Endothelial cell of umbilical vein (primary cell): ENCODE results near the gene KCNC4. TPM values are rescaled to one million over a fixed set of nuclear protein-coding genes. Genes with fewer than 3 reads are reported as not detected.

Experiments
- BruUV-seq: library from RNA; stranded (reverse); fragments of 400-500 nt; replicated peaks from 2 replicates; lab custom pipeline; 2021; lab: Mats Ljungman, UMichigan
- CTCF ChIA-PET: fragments of 300-600, 350-600 bp; sonication (Branson Sonifier 250); formaldehyde crosslinking; loops from one replicate; lab custom pipeline; 2021; ENCODE audit warnings: antibody characterized with exemption, inconsistent platforms; lab: Charles Lee
- POLR2A ChIA-PET: fragments of 300-600, 350-600 bp; sonication (Branson Sonifier 250); formaldehyde crosslinking; loops from one replicate; lab custom pipeline; 2021; ENCODE audit warnings: antibody characterized with exemption, inconsistent platforms; lab: Charles Lee
- DNase-seq: peaks from one replicate; pipeline ENCODE4 v3.0.0-alpha.2; 2011; ENCODE audit warnings: low read depth, low spot score
- FAIRE-seq: peaks from 2 replicates; lab custom pipeline; 2011; peaks lifted over from hg19 to GRCh38; lab: Jason Lieb, UNC
- H2AFZ ChIP-seq: 2 replicates; pipeline ENCODE4 v1.6.0; 2012; ENCODE audit warnings: low read depth, low read length, control low read depth, inconsistent platforms
- H3K27ac ChIP-seq: 2 replicates; pipeline ENCODE4 v1.5.1; 2011; ENCODE audit warnings: low read depth, mild to moderate bottlenecking, control low read depth, low read length, moderate library complexity; ENCODE audit not compliant: insufficient read depth
- H3K27me3 ChIP-seq, 2 experiments: 2 replicates each; pipeline versions ENCODE4 v1.6.0 to v1.6.1; 2011; ENCODE audit warnings: low read length in 2 of 2, mixed read lengths in 1 of 2; ENCODE audit not compliant: control insufficient read depth in 2 of 2, insufficient read depth in 2 of 2
- H3K36me3 ChIP-seq, 2 experiments: 2 replicates in 1 of 2; 3 replicates in 1 of 2; pipeline ENCODE4 v1.5.1; 2011; ENCODE audit warnings: low read length in 2 of 2, mild to moderate bottlenecking in 1 of 2, moderate library complexity in 1 of 2; ENCODE audit not compliant: control insufficient read depth in 2 of 2, insufficient read depth in 2 of 2; ENCODE audit errors: extremely low read depth in 1 of 2
- H3K4me1 ChIP-seq: 3 replicates; pipeline ENCODE4 v1.5.1; 2011; ENCODE audit warnings: mild to moderate bottlenecking, low read length; ENCODE audit not compliant: control insufficient read depth, insufficient read depth; ENCODE audit errors: extremely low read depth
- H3K4me2 ChIP-seq: 2 replicates; pipeline ENCODE4 v1.6.1; 2011; ENCODE audit warnings: low read length, control low read depth, mixed read lengths; ENCODE audit not compliant: insufficient read depth
- H3K4me3 ChIP-seq, 3 experiments: fragments of 200-600 bp in 1 of 3; sonication (generic), shearing (Covaris generic) in 1 of 3; replicated peaks in 1 of 3; 2 replicates each; pipeline ENCODE4 v1.5.1; 2011 to 2016; ENCODE audit warnings: control low read depth in 3 of 3, low read length in 3 of 3, mild to moderate bottlenecking in 2 of 3, inconsistent platforms in 1 of 3, low read depth in 1 of 3, moderate library complexity in 1 of 3; ENCODE audit not compliant: insufficient read depth in 1 of 3
- H3K79me2 ChIP-seq: 2 replicates; pipeline ENCODE4 v1.6.0; 2012; ENCODE audit warnings: low read length, inconsistent platforms; ENCODE audit not compliant: control insufficient read depth, insufficient read depth
- H3K9ac ChIP-seq: replicated peaks from 2 replicates; pipeline ENCODE3; 2011; ENCODE audit warnings: low read length, control low read depth; ENCODE audit not compliant: insufficient read depth; ENCODE audit errors: extremely low read depth
- H3K9me1 ChIP-seq: replicated peaks from 3 replicates; pipeline ENCODE4 v1.6.0; 2011; ENCODE audit warnings: mild to moderate bottlenecking, low read length; ENCODE audit not compliant: control insufficient read depth, insufficient read depth; ENCODE audit errors: extremely low read depth
- H3K9me3 ChIP-seq: replicated peaks from 2 replicates; pipeline ENCODE4 v1.5.1; 2012; ENCODE audit warnings: low read length, inconsistent platforms; ENCODE audit not compliant: control insufficient read depth, insufficient read depth
- H4K20me1 ChIP-seq: replicated peaks from 2 replicates; pipeline ENCODE3; 2011; ENCODE audit warnings: mild to moderate bottlenecking, low read length; ENCODE audit not compliant: control insufficient read depth, insufficient read depth; ENCODE audit errors: extremely low read depth
- CTCF ChIP-seq, 2 donors: IDR thresholded peaks; 1 replicate in 1 of 2; 2 replicates in 1 of 2; pipeline ENCODE4 v1.5.1; 2011; ENCODE audit warnings: low read length in 2 of 2, mild to moderate bottlenecking in 2 of 2, moderate library complexity in 2 of 2, control low read depth in 1 of 2, inconsistent platforms in 1 of 2, low read depth in 1 of 2; ENCODE audit not compliant: insufficient read depth in 1 of 2; ENCODE audit errors: extremely low read depth in 1 of 2
- EZH2 ChIP-seq: IDR thresholded peaks from 2 replicates; pipeline ENCODE4 v1.6.1; 2012; ENCODE audit warnings: borderline replicate concordance, low read depth, mild to moderate bottlenecking, moderate library complexity, low read length, inconsistent platforms; ENCODE audit not compliant: severe bottlenecking
- FOS ChIP-seq: IDR thresholded peaks from 2 replicates; pipeline ENCODE4 v1.6.1; 2011; ENCODE audit warnings: mild to moderate bottlenecking, low read length, moderate library complexity, borderline replicate concordance; ENCODE audit not compliant: insufficient read depth
- GATA2 ChIP-seq: IDR thresholded peaks from 2 replicates; pipeline ENCODE4 v1.7.0; 2011; ENCODE audit warnings: low read depth, mild to moderate bottlenecking, moderate library complexity, mixed read lengths, low read length; ENCODE audit not compliant: insufficient read length, insufficient read depth
- JUN ChIP-seq: IDR thresholded peaks from 2 replicates; pipeline ENCODE4 v1.6.1; 2011; ENCODE audit warnings: borderline replicate concordance, low read depth; ENCODE audit not compliant: insufficient read length, insufficient read depth
- MAX ChIP-seq: IDR thresholded peaks from 2 replicates; pipeline ENCODE4 v1.6.1; 2011; ENCODE audit not compliant: insufficient read depth, insufficient read length
- MYC ChIP-seq: IDR thresholded peaks from one replicate; pipeline ENCODE4 v1.6.1; 2011; ENCODE audit warnings: mild to moderate bottlenecking, low read depth, low read length
- POLR2A ChIP-seq: IDR thresholded peaks from 2 replicates; pipeline ENCODE4 v1.6.1; 2012; ENCODE audit warnings: low read depth, mild to moderate bottlenecking, control low read depth, low read length
- POLR2AphosphoS5 ChIP-seq: IDR thresholded peaks from 2 replicates; pipeline ENCODE4 v1.6.1; 2012; ENCODE audit warnings: low read depth, mild to moderate bottlenecking, control low read depth, low read length, moderate library complexity; ENCODE audit not compliant: insufficient read depth
- dilution Hi-C: fragments of 300-500 bp; cut with MboI; formaldehyde crosslinking; loops from one replicate; pipeline ENCODE4 v1.15.0; 2019; ENCODE audit warnings: low sequenced_read_pairs; ENCODE audit not compliant: extremely low pct_ligation_motif_present
- intact Hi-C: fragments of 100-400 bp; cut with micrococcal nuclease; formaldehyde crosslinking; loops from one replicate; pipeline ENCODE4 v1.10.0; 2022
- polyA plus RNA-seq, 4 experiments: library from polyadenylated mRNA; depleted of rRNA in 3 of 4; stranded (reverse) in 3 of 4; unstranded in 1 of 4; fragments of >200 nt; gene quantifications; 2 replicates each; pipeline versions ENCODE4 v1.2.1 to v1.2.3, GENCODE V29; 2011 to 2012; ENCODE audit warnings: missing spikeins in 1 of 4
- total RNA-seq: library from RNA; stranded (reverse); gene quantifications from 2 replicates; pipeline ENCODE4 v1.2.3, GENCODE V29; 2021

The KCNC4 gene
- total and polyA plus RNA-seq, 2 donors (not counting 3 experiments of a cell fraction or from before 2014, with no cell fraction given), result 6.7 to 22.5 TPM

GRCh38 chr1:110186558-110186957, 23.6 kb upstream of the KCNC4 start:
- no peaks in the 10 kb centered on the region for H3K36me3 ChIP-seq
- H4K20me1 ChIP-seq, result no peaks in the 10 kb centered on the region
- dilution Hi-C loops (no loop called here), intact Hi-C loops (no loop called here)
- no peak for FAIRE-seq
- H3K4me3 ChIP-seq, result no peak overlapping the region
- H3K9ac ChIP-seq, result no peak overlapping the region
- ChIA-PET POLR2A (no interaction called here), CTCF (interaction anchor here (1.0 to 1.9 kb wide), 6 partner anchors 10 to 309 kb away, joined by 3 to 10 read pairs (median 4); no protein-coding TSS in a partner anchor)
- no peak overlapping the region for H3K27ac ChIP-seq
- H3K27me3 ChIP-seq, result peaks cover 6 to 24% of the 10 kb centered on the region in 2 experiments
- no peaks in the 10 kb centered on the region for H3K79me2 ChIP-seq
- no peaks in the 10 kb centered on the region for H3K4me1 ChIP-seq
- no peak for DNase-seq
- H3K9me3 ChIP-seq, result no peaks in the 10 kb centered on the region
- H2AFZ ChIP-seq, result no peak overlapping the region
- no peak overlapping the region for H3K4me2 ChIP-seq
- BruUV-seq, result no TSS peak
- H3K9me1 ChIP-seq, result no peaks in the 10 kb centered on the region
- no peak for TF ChIP-seq FOS
- TF ChIP-seq JUN, result no peak
- TF ChIP-seq EZH2, result no peak
- no peak for TF ChIP-seq MAX
- no peak for TF ChIP-seq POLR2A
- TF ChIP-seq CTCF (IDR thresholded peaks at IDR 0.05; ENCODE audit: extremely low read depth in 1 of 2, insufficient read depth in 1 of 2, low read depth in 1 of 2, low read length in 2 of 2), result no peak
- TF ChIP-seq MYC, result no peak
- TF ChIP-seq POLR2AphosphoS5, result no peak
- TF ChIP-seq GATA2, result no peak
